Activated gamma-delta T cell treated with Interleukin-2 at 50 U/mL for 16 hours (primary cell): ENCODE data around the gene CLCN1.

Source experiments
- DNase-seq: peaks from one replicate; pipeline ENCODE4 v3.0.0-alpha.2; 2020

Gene CLCN1

DNA sequence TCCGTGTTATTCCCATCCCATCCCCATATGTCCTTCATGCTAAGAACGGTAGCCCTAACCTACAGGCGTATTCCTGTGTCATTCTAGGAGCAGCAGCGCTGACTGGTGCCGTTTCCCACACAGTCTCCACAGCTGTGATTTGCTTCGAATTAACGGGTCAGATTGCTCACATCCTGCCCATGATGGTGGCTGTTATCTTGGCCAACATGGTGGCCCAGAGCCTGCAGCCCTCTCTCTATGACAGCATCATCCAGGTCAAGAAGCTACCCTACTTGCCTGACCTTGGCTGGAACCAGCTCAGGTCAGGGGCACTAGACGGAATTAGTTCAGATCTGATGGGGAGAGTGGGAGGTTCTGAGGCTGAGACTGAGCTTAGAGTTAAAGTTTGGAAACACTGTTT lies 25.9 kb downstream of the CLCN1 start:
- DNase-seq: no peak

GRCh38 chr7:143343596-143343995 lies 27.7 kb downstream of the CLCN1 start:
- DNase-seq: no peak

DNA sequence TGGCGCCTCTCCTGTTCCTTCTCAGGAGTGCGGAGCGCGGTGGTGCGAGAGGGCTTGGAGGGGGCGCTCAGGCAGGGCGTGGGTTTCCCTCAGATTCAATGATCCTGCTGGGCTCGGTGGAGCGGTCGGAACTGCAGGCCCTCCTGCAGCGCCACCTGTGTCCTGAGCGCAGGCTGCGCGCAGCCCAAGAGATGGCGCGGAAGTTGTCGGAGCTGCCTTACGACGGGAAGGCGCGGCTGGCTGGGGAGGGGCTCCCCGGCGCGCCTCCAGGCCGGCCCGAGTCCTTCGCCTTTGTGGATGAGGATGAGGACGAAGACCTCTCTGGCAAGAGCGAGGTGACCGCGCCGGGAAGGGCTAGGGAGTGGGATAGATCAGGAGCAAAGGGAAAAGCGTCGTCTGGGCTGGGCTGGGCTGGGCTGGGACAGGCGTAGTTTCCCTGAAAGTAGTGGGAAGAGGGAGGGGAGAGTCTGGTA lies 29.6 kb downstream of the CLCN1 start:
- peak; percentile 63 for DNase-seq

DNA sequence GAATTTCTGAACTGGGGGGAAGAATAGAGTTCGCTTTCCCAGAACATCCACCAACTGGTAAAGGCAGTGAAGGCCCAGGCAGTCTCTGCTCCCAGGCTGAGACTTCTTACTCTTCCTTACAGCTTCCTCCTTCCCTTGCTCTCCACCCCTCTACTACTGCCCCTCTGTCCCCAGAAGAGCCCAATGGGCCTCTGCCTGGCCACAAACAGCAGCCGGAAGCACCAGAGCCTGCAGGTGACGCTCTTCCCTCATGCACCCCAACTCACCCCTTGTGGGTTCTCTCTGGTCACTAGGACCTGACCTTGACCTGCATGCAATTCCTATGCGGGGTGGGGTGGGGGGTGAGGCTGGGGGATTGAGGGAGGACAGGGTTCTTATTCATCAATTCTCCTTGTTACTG lies 30.1 kb downstream of the CLCN1 start:
- DNase-seq: no peak

DNA sequence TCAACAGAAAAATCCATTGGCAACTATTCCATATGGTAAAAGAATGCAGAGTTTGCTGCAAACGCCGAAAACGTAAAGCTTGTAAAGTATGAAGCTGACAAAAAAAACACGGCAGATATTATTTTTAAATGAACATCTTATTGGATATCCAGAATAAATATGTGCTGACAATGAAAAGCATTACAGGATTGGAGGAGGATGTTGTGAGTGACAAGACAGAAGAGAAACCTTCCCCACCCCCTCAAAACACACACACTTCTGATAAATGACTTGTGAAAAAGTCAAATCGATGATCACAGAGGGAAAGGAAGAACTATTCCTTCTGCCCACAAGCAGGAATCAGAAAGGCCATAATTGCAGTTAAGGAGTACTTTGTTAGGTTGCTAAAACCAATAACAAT lies 32.0 kb downstream of the CLCN1 start:
- DNase-seq: no peak

GRCh38 chr7:143351060-143351459 lies 35.1 kb downstream of the CLCN1 start:
- DNase-seq: no peak

DNA sequence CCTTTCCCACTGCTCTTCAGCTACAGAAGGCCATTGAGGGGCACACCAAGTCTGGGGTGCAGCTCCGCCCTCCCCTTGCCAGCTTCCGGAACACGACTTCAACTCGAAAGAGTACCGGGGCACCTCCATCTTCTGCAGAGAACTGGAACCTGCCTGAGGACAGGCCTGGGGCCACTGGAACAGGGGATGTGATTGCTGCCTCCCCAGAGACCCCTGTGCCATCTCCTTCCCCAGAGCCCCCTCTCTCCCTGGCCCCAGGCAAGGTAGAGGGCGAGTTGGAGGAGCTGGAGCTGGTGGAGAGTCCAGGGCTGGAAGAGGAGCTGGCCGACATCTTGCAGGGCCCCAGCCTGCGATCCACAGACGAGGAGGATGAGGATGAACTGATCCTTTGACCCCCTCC lies 35.7 kb downstream of the CLCN1 start:
- no peak for DNase-seq

DNA sequence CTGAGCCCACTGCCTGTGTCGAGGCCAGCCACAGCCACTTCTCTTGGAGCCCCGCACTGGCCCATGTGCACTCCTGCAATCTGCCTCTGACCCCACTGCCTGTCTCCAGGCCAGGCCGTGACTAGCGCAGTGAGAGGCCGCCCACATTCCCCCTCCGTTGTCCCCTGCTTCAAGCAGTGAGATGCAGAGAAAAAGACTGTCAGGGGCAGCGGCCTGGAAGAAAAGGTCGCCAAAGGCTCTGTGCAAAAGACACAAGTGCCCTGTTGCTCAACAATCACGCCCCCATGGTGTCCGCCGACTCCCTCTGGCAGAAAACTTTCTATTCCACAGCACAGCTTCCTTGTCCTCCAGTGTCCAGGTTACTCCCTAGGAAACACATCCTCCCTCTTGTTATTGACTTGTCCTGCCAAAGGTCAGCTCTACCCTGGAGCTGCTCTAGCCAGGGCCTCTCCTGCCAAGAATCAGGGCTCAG lies 36.7 kb downstream of the CLCN1 start:
- DNase-seq: no peak

- DNase-seq: no peak
Measured at GRCh38 chr7:143354376-143354775, 38.5 kb downstream of the CLCN1 start.

DNA sequence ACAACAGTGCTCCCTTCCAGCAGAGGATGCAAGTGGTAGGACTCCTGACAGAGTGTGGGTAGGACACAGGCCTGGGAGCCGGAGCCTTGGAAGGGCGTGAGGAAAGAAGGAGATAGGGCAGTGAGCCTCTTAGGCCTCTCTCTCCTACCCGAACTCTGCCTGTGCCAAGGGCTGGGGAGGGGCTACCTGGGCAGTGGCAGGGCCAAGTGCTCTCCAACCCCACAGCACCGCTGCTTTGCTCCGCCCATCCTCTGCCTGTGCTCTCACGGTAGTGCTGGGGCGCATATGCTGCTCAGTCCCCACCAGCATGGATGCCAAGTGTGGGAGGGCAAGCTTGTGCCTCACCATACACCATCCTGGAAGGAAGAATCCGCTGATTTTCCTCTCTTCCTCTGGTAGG lies 39.1 kb downstream of the CLCN1 start:
- no peak for DNase-seq

DNA sequence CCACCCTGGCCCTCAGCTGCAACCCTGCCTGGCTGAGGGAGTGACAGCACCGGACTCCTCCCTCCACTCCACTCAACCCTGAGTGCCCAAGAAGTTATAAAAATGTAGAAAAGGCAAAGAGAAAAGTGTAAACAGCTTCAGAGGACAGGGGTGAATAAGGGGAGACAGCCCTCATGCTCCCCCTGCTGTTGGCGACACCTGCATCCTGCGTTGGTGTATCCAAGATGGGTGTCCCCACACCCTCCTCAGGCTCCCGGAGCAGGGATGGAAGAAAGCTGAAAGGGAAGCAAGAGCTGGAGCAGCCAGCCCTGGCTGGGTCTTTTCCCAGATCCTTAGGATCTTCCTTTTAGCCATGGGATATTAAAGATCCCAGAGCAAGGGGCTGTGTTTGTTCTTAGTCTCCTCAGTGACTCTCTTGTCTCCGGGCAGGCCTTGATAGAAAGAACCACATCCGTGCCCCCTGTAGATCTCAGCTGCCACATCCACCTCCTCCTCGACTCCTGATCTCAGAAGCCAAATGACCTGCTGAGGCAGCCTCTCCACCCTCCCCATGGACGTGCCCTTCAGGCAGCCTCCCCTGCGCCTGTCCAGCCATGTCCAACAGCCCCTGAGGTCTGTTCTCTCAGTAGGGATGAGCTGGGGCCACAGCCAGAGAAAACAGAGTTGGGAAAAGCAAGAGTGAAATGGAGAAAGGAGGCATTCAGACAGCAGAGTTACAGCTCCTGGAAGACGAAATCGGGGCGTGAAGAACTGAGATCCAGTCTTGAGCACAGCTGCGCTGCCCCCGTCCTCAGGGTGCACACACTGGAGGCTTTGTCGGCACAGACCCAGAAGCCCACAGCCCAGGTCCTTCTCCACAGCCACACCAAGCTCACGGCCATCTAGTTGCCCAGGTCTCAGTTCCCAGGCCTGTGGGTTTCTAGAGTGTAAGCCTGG lies 39.8 kb downstream of the CLCN1 start:
- DNase-seq: no peak

DNA sequence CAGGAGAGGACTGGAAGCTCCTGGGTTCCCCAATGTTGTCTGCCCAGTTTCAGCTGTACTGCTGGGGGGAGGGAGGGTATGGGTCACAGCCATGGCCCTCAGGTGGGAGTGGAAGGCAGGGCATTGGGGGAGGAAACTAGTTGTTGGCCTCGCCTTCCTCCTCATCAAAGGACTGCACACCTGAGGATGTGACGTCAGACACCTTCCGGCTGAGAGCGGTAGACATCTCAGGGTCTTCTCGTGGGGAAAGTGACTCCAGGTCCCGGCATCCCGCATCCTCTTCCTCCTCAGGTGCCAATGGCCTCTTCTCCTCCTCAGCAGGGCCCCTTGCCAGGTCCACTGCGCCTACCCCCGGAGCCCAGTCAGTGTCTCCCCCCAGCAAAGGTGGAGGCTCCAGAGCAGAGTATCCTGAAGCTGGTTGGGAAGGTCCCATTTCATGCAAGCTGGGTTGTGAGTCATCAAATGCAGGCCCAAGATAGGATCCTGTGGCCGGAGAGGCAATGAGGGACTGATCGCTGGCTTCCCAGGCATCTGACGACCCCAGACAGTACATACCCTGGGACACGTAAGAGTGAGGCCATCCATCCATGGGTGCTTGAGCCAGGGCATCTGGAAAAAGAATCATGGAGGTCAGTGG lies 40.6 kb downstream of the CLCN1 start:
- DNase-seq: no peak

DNA sequence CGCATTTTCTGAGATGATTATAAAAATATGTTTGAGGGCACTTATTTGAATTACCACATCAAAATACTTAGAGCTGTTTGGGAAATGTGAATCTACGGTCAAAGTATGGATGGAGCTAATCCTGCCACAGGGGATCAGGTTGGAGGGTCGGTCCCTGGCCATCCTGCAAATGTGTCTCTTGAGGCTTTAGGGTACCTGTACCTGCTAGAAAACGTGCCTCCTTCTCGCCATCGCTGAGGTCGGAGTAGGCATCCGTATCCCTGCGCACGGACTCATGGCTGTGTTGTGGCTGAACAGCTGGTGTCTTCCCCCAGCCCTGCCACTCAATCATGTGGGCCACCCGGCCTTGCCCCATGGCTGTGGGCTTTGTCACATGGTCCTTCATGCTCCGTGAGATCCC lies 42.7 kb downstream of the CLCN1 start:
- DNase-seq: no peak

DNA sequence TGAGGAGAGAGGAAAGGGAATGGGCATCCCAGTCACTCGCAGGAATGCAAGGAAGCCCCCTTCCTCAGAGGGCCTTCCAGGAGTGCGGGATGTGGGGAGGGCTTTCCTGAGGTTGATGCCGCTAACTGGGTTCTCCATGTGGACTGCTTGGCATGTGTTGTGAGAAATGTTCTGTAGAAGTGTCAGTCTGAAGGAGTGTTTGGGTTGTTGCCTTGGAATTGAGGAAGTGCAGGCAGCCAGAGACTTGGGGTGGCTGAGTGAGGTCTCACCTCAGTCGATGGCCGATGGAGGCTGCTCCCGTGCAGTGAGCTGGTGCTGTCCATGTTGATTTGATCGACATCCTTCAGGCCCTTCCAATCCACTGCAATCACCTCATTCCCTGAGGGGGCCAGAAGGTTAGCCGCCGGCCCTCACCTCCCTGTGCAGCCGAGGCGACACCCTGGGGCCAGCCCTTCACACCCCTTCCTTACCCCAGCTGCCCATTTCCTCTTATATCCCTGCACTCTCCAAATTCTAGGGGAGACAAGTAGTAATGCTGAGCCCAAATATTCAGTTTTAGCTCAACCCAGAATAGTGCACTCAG lies 44.0 kb downstream of the CLCN1 start:
- DNase-seq: no peak

DNA sequence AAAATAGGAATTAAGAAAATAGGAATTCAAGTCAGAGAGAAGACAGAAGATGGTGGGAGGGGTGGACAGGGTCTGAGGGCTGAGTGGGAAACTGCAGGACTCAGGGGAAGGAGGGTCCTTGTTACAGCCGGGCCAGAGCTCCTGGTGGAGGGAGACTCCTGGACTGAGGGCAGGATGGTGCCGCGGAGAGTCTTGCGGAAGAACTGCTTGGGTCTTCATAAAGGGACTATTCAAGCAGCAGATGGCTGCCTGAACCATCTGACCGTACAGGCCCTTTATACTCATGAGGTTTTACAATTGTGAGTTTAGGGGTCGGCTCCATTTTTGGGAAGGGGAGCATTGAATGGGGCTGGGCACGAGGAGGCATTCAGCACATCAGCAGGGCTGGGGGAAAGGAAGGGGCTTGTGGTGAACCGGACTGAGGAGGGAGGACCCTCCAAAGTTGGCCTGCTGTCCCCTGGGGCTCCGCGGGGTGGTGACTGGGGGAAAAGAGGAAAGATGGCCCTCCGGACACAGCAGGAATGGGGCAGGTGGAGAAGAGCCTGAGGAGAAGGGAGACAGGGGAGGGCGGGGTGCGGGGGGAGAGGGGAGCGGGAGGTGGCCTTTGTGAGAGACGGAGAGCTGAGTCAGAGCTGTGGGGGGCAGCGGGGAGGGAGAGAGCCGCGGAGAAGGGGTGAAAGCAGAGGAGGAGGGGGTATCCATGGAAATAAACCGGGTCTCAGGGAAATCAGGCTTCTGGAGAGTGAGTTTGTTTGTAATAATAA lies 45.1 kb downstream of the CLCN1 start:
- no peak for DNase-seq

DNA sequence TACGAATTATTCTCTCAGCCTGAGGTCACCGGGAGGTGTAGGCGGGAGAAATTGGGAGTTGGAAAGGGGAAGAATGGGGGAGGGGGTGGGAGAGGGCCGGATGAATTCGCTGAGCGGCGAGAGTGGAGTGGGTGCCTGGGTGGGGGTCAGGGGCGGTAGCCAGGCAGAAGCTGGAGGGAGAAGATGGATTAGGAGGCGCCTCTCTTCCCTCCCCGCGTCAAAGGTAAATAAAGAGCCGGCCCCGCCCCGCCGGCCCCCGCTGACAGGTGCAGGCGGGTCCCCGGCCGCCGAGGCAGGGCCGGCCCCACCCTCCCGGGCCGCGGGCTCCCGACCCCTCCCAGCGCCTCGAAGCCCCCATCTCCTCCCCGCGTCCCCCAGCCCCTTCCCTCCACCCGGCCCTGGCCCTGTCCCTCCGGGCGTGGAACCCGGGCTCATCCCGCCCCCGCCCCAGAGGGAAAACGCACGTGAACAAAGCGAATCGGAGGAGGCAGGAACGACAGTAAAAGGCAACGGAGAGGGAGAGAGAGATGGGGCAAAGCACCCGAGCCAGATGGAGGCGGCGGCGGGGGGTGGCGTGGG lies 45.7 kb downstream of the CLCN1 start:
- no peak for DNase-seq

DNA sequence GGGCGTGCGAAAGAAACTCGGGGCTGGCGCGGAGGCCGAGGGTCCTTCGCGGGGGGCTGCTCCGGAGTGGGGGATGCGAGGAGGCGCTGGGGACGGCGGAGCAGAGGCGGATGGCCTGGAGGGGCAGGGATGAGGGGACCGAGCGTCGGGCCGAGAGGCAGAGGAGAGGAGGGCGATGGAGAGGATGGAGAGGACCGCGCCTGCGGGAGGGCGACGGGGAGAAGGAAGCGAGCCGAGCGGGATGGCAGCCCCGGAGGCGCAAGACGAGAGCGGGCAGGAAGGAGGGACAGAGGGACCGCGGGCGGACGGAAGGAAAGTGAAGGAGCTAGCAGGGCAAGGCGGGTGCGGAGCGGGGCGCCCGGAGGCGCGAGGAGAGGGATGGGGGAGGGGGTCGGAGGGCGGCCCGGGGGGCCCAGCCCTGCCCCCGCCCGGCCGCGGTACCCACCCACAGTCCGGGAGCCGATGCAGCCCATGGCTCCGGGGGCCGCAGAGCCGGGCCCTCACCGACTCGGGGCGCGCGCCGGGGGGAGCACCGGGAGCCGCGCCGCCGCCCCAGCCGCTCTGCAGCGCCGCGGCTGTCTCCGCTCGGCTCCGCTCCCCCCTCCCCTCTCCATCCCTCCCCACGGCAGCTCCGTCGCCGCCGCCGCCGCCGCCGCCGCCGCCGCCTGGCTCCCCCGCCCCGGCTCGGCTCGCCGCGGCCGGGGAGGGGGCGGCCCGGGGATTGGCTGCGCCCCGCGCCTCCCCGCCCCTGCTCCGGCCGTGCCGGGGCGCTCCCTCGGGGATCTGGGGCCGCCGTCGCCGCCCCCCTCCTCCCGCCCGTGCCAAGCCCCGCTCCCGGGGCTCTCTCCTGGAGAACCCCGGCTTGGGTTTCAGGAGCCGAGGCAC lies 46.5 kb downstream of the CLCN1 start, which contains the start of gene FAM131B:
Gene FAM131B, minus strand, starts transcription at position 583 of the 885 bp plus-strand sequence. Its CDS starts 110 bp downstream, at position 473.
- peak; percentile 34 for DNase-seq

GRCh38 chr7:143363016-143363937 lies 47.4 kb downstream of the CLCN1 start:
- DNase-seq: no peak

GRCh38 chr7:143367972-143368371 lies 52.1 kb downstream of the CLCN1 start:
- DNase-seq: no peak

GRCh38 chr7:143368387-143368786 lies 52.5 kb downstream of the CLCN1 start:
- no peak for DNase-seq
